T-helper 2 cell treated with Interferon-gamma antibody and Interleukin-4, amounts not matched to agents 100 ng/mL and 5 ng/mL, for 36 hours (primary cell): ENCODE measurements around the gene SLAMF6. TPM values are rescaled to one million over a fixed set of nuclear protein-coding genes. Genes with fewer than 3 reads are reported as not detected.

Experiments used
- intact Hi-C: fragments of 100-400 bp; cut with micrococcal nuclease; formaldehyde crosslinking; loops from one replicate; pipeline ENCODE4 v1.15.1; 2023
- total RNA-seq: library from RNA; stranded (reverse); gene quantifications from 2 replicates; pipeline ENCODE4 v1.2.3, GENCODE V29; 2022

Gene SLAMF6
- total RNA-seq, 1 donor from 2014 or later = 34.1 TPM

DNA sequence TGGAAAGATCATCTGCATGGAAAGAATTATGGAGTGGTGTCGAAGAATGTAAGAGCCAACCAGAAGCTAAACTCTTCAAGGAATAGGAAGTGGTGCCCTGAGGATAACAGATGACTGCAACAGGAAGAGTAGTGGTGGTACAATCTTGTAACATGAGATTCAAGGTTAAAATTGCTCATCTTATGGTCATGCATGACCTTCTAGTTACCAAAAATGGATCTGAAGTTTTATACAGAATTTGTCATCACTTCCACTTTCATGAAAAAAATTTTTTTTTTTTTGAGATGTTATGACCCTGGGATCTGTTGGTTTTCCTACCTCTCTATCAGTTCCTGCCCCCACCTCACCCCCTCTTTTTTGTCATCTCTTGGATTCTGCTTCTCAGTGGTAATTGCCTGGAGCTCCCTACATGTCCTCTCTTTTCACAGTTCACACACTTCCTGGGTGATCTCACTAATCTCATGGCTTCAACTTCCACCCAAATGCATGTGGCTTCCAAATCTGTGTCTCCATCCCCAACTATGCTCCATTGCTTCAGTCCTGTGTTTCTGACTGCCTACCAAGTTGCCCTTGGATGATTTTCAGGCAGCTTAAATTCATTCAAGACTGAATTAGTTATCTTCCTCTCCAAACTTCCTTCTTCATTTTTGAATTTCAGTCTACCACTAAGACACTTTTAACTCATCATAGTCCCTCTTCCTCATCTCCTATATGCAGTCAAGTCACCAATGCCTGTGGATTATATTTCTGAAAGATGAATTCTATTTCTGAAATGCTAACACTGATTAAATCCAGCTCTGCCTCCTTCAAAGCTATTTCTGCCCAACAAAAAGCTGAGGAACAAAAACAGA, 48.4 kb downstream of the SLAMF6 start:
- intact Hi-C loops = loop anchor here (5.0 kb wide), 2 partner anchors 37 to 48 kb away; partner anchors contain the start of gene SLAMF6

DNA sequence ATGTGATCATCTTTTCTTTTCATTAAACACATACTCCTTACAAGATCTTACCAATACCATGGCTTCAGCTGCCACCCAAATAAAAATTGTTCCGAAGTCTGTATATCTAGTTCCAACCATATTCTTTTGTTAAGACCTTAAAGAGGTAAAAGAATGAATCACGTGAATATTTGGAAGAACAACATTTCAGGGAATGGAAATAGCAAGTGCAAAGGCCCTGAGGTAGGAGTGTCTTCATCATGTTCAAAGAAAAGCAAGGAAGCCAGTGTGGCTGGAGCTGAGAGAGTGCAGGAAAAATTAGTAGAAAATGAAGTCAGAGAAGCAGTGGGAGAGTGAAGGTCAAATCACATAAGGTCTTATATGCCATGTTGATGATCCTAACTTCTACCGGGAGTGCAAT, 50.9 kb downstream of the SLAMF6 start:
- intact Hi-C loops = loop anchor here (5.0 kb wide), 2 partner anchors 35 to 50 kb away; partner anchors contain the start of gene SLAMF6

DNA sequence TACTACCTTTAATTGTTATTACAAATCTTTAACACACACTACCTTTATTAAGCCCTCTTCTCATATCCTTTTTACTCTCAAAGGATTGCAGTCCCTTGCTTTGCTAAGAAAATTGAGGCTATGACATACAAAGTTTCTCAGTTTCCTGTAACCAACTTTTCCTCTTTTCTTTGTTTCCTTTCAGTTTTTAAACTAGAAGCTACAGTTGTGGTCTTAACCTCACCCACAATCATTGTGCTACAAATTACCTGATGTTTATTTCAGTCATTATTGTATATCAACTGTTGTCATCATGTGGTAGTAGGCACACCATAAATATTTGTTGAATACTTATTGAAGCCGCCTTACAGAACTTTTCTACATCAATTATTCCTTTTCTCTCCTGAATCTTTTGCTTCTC, 51.8 kb downstream of the SLAMF6 start:
- intact Hi-C loops = loop anchor here (5.0 kb wide), 2 partner anchors 34 to 51 kb away; partner anchors contain the start of gene SLAMF6

DNA sequence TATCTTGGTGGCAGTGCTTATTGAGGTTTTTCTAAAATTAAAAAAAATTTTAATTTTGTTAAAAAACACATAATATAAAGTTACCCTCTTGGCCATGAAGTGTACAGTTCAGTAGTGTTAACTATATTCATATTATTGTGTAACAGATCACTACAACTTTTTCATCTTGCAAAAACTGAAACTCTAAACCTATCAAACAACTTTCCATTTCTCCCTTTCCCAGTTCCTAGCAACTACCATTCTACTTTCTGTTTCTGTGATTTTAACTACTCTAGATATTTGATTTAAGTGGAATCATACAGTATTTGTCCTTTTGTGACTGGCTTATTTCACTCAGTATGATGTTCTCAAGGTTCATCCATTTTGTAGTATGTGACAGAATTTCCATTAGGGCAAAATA, 55.5 kb downstream of the SLAMF6 start:
- intact Hi-C loops = no loop called here

DNA sequence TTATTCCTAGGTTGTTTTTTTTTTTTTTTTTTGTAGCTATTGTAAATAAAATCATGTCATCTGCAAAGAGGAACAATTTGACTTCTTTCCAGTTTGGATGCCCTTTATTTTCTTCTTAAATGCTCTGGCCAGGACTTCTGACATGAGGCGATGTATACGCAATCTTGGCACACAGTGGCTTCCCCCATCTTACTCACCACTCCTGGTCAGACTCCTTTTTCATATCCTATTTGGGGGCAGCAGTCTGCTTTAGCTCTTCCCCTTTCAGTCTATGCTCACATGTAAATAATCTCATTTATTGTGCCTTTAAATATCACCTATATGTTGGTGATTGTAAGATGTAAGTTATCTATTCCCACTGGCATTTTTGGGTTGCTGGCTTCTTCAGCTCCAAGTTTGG, 56.1 kb downstream of the SLAMF6 start:
- intact Hi-C loops = no loop called here

DNA sequence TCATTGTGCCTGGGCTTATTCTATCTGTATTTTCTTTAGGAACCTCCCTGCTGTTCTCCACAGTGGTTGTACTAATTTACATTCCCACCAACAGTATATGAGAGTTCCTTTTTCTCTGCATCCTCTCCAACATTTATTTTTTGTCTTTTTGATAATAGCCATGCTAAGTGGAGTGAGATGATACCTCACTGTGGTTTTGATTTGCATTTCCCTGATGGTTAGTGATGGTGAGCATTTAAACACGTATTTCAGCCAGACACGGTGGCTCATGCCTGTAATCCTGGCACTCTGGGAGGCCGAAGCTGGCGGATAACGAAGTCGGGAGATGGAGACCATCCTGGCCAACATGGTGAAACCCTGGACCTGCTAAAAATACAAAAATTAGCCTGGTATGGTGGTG, 57.9 kb downstream of the SLAMF6 start:
- intact Hi-C loops = no loop called here

DNA sequence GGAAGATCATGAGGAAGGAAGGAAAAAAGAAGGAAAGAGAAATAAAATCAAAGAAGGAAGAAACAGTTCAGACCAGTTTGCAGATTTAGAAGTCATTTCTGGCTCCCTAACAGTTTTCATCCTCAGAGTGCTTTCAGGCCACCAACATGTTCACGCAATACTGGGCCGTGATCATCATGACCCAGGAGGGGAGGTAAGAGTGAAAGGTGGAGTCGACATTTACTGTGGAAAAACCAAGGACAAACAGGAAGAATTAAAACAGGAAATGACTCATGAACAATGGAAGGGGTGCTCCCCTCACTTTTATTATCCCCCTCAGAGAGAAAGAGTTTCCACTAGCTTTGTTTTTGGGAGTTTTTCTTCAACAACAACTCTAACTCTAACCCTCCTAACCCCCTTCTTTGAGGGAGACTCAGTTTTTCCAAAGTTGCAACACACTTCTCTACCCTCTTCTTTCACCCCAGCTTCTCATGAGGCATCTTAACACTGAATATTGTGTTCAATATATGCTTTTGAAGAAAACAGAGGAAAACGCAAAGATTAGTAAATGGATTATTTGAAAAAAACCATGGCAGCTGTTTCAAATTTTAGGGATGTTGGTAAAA, 62.3 kb downstream of the SLAMF6 start:
- intact Hi-C loops = loop anchor here (2.0 kb wide), 1 partner anchor 32 kb away; no protein-coding TSS in a partner anchor

DNA sequence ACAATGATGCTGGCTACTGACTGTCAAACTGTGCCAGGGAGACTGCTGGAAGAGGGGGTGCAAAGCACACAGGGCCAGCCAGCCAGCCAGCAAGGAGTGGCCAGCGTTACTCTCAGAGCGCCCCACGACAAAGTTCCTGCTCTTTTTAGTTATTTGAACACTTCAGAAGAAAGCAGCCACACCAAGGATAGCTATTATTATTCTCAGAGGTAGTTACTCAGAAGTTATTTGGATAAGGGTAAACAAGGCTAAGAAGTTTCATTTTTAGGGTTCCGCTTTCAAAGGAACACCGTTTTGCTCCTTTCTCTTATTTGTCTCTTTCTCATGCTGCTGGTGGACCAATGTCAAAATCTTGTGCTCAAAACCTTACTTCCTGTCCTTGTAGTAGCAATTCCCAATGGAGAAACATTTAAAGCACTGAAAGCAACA, 62.8 kb downstream of the SLAMF6 start:
- intact Hi-C loops = loop anchor here (2.0 kb wide), 1 partner anchor 31 kb away; no protein-coding TSS in a partner anchor

DNA sequence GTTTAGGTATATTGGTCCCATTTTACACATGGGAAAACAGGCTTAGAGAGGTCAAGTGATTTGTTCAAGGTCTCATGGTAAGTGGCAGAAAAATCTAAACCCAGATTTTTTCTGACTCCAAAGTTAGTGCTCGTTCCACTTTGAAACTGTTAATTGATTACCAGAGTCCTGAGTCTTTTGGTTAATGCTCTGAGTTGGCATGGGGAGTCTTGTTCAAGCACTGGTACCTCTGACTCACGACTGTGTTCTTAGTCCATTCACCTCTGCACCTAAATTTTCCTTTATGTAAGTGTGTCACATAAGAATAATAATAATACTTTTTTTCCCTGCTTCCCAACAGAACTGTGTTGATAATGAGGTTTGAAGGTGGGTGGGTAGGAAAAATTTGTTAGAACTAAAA, 63.4 kb downstream of the SLAMF6 start:
- intact Hi-C loops = loop anchor here (2.0 kb wide), 1 partner anchor 31 kb away; no protein-coding TSS in a partner anchor

DNA sequence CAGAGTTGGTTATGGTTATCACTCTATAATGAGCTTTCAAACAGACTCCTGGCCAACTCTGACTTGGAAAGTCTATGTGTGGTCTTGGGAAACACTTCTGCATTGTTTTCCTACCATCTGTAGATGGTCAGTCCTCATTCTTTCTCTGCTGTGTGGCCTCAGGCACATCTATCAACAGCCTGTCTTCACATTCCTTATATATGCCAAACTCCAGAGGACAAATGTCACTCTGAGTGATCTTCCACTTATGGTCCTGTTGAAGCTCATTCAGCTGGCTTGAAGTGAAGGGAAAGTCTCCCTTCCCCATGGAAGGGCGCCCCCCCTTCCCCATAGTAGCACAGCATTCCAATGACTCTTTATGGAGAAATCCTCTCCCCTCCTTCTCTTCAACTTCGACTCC, 64.0 kb downstream of the SLAMF6 start:
- intact Hi-C loops = no loop called here

DNA sequence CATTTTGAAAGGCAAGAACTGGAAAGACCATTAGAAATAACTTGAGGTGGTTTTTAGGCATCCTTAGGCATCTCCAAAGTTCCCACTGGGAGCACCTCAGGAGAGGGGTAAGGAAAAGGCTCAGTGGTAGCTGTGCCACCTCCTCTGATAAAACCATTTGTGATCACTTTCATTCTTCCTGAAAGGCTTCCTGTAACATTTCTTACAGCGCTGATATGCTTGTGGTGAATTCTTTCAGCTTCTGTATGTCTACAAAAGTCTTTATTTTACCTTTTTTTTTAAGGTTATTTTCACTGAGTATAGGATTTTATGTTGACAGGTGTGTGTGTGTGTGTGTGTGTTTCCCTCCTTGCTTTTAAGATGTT, 67.9 kb downstream of the SLAMF6 start:
- intact Hi-C loops = no loop called here

DNA sequence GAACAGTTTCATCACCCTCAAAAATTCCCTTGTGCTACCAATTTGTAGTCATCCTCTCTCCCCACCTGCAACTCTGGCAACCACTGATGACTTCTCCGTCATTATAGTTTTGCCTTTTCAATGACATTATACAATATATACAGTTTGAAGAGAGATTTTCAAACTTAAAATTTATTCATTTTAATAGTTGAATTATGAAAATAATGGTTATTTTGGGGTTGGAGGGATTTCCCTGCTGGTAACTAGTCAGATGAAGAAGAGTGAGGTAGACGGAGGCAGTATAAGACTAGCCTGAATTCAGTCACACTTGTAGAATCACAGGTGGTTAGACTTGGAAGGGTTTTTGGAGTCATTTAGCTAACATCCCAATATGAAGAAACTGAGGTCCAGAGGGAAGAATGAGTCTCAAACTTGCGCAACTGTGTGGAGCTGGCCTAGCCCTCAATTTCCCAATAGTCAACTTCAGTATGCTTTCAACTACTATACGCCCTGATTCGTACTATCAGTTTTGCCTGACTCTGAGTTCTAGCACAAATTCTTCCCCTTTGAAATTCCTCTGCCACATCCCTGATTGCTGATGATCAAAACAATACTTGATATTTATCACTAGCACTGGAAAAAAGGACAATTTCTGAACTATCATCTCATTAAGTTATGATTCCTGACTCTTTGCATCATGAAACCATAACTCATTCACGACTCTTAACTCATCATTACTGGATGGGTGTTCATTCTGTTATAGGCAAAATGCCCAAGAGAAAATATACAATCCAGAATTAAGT, 68.5 kb downstream of the SLAMF6 start:
- intact Hi-C loops = no loop called here

DNA sequence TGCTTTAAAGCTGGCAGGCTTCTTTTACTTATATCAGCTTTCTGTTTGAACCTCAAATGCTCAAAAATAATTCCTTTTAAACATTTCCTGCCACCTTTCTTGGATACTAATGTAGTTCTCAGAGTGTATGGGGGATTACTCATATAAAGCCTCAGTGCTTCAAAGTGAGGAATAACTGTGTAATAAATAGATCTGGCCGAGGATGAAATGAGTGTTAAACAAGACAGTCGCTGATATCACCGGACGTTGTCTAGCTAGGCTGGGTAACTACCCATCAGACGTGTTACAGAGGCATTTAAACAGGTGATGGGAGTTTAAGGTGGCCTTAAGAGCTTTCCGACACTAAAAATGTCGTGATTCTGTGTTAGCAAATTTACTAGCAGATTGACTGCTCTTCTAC, 69.6 kb downstream of the SLAMF6 start:
- intact Hi-C loops = no loop called here

DNA sequence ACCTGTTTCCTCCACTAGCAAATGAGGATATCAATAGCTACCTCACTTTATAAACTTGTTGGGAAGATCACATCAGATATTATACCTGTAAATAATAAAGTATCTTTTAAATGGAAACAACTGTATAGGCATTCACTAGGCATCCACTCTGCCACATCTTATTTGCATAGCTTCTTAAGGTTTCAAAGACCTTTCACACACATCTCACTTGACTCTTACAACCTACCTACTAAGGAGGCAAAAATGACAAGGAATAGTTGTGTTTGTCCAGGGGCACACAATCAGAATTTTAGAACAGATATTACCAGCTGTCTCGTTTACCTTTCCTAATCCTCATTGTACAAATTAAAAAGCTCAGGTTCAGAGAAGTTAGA, 71.2 kb downstream of the SLAMF6 start:
- intact Hi-C loops = no loop called here

DNA sequence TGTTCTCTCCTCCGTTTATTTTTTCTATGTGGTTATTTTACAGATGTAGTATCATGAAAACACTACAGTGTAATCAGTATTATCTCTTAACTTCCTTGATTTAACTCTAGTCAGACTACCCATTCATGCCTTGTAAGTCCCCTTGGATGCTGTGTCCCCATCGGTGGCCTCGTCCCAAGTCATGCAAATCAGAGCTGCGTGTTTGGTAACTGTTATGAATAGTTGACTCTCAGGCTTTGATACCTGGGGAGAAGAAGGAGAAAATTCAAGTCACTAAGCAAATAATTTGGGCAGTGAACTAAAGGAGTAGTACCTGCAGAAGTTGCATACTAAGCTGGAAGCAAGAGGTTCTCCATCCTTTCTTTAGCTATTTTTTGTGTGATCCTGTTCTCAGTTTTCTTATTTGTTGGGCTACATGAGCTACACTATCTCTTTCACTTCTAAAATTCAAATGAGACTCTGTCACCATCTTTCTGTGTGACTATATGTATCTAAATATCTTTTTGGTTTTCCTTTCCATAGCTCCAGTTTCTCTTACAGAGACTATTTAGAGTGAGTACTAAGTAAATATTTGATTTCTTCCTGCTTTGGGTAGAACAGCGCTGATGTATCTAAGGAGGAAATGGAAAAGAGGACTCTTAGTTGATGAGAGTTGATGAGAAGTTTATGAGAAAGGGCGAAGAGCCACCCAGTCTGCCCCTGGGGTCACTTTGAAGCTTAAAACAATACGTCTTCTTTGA, 71.8 kb downstream of the SLAMF6 start:
- intact Hi-C loops = no loop called here

DNA sequence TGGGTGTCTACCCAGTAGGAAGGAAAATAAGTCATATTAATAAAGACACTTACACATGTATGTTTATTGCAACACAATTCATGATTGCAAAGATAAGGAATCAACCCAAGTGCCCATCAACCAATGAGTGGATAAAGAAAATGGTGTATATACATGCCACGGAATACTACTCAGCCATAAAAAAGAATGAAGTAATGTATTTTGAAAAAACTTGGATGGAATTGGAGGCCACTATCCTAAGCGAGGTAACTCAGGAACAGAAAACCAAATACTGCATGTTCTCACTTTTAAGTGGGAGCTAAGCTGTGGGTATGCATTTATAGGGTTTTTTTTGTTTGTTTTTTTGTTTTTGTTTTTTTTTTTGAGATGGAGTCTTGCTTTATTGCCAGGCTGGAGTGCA, 73.6 kb downstream of the SLAMF6 start:
- intact Hi-C loops = no loop called here

DNA sequence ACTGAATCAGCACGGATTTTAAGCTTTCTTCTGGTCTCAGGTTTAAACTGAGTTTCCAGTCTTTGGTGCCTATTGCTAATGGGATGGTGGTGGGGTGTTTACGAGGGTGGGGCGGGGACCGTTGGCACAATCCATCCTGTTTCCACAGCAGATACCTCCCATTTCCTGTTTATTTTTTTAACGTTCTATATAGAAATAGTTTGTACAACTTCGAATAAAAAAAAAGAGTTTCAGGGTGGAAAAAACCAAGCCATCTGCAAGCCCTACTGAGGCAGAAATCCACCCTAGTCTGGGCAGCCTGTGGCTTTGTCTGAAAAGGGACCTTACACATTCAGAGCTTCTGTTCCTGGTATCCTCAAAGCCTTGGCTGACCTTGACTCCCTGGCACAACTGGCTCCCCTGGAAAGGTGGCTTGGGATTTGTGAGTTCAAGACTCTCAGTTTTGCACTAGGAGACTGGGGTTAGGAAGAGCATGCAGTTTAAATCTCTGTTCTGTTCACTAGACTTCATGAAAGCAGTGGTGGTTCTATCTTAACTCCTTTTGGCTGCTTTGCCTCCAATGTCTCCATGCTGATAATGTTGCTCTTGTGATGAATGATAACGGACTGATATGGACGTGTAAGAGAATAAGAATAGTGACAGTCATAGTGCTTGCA, 76.0 kb downstream of the SLAMF6 start:
- intact Hi-C loops = no loop called here

DNA sequence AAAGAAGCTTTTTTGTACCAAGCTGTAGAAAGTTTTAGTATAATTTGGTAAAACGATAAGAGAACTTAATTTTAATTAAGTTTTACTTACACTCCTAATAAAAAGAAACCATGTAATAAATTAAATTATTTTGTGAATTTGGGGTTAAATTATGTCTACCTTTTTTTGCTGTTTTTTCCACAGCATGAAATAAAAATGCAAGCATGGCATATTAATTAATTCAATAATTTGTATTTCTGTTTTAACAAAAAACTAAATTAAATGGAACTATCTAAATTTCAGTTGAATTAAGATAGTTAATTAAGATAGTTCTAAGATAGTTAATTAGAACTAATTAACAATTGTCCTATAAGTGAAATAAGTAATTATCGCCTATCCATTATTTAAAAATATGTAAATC, 83.3 kb downstream of the SLAMF6 start:
- intact Hi-C loops = loop anchor here (5.0 kb wide), 1 partner anchor 33 kb away; no protein-coding TSS in a partner anchor

DNA sequence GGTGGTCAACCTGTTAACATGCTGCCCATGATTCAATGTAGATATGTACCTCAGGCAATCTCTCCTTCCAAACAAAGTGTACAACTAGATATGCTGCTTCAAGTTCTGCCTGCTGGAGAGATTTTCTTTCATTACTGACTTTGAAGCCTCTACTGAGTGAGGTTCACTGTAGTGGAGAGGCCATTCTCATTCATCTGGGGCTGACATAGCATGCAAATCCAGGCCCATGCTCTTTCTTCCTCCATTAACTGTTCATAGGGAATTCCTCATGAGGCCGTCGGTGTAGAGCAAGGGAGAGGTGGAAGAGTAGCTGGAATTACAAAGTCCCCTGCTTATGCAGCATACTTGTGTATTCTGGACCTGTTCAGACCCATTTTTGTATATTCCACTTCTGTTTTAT, 84.1 kb downstream of the SLAMF6 start:
- intact Hi-C loops = loop anchor here (5.0 kb wide), 1 partner anchor 33 kb away; no protein-coding TSS in a partner anchor

DNA sequence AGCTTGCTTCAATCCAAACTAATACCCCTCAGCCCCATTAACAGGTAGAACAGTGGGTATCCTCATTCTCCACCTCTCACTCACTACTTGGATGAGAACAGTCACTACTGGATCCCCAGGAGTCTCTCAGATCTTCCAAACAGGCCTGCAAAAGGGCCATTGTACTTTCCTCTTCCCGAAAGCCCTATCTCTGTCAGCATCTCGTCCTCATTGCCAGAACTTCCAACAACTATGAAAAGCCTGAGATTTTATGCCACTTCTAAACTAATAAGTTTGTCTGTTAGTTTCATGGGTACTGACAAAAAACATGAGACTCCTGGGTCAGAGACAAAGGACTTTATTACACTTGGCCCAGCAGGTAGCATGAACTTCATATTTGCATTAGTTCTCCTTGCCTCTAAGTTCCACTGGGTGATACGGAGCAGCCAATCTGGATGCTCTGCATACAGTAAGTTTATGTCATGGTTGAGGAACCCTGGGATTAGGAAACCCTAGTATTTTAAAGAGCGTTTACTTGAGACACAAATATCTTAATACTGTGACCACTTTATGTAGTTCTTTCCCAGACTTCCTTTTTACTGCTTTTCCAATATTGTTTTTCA, 84.6 kb downstream of the SLAMF6 start:
- intact Hi-C loops = loop anchor here (5.0 kb wide), 1 partner anchor 34 kb away; no protein-coding TSS in a partner anchor
